ENCODE results near the gene SIK3. TPM values are rescaled to one million over a fixed set of nuclear protein-coding genes. Genes with fewer than 3 reads are reported as not detected.

The SIK3 gene
- total RNA-seq, 1 experiment from 2014 or later = 33.3 TPM

DNA sequence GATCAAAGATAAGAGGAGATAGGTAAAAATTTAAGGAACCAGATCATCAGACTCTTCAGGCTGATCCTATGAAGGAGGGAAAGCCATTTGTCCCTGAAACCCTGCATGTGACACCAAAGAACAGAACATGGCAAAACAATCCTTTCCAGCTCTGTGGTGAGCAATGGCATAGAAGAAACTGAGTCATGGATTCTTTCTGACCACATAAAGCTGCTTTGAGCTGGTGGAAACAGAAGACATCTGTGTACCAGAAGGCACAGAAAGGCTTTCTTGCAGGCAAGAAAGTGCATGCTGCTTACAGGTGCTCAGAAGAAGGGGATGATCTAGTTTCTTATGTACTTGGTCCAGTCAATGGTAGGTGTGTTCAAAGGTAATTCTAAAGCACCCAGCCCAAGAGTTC is 215.8 kb downstream of the SIK3 start:
- Mint-ChIP-seq H3K9me3 (ENCODE audit: unreplicated experiment) (no peaks in the 10 kb centered on the region), H3K27ac (ENCODE audit: low read depth, unreplicated experiment) (no peak overlapping the region), H3K4me3 (ENCODE audit: unreplicated experiment) (no peak overlapping the region), H3K27me3 (ENCODE audit: insufficient read depth, unreplicated experiment) (no peaks in the 10 kb centered on the region), H3K4me1 (ENCODE audit: insufficient read depth, unreplicated experiment) (no peaks in the 10 kb centered on the region), H3K36me3 (ENCODE audit: insufficient read depth, unreplicated experiment) (peaks cover 26% of the 10 kb centered on the region)
- ChIA-PET CTCF (interaction anchor here (0.6 to 16.1 kb wide), 3 partner anchors 8 to 225 kb away, joined by 3 to 232 read pairs (median 4); no protein-coding TSS in a partner anchor), POLR2A (interaction anchor here (0.7 kb wide), 1 partner anchor 445 kb away, joined by 3 read pairs; the partner anchor contains the start of gene CEP164)
- BruUV-seq (replicated peaks) = no TSS peak
- TF ChIP-seq, protein P1, sequence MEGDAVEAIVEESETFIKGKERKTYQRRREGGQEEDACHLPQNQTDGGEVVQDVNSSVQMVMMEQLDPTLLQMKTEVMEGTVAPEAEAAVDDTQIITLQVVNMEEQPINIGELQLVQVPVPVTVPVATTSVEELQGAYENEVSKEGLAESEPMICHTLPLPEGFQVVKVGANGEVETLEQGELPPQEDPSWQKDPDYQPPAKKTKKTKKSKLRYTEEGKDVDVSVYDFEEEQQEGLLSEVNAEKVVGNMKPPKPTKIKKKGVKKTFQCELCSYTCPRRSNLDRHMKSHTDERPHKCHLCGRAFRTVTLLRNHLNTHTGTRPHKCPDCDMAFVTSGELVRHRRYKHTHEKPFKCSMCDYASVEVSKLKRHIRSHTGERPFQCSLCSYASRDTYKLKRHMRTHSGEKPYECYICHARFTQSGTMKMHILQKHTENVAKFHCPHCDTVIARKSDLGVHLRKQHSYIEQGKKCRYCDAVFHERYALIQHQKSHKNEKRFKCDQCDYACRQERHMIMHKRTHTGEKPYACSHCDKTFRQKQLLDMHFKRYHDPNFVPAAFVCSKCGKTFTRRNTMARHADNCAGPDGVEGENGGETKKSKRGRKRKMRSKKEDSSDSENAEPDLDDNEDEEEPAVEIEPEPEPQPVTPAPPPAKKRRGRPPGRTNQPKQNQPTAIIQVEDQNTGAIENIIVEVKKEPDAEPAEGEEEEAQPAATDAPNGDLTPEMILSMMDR (IDR thresholded peaks at IDR 0.05; ENCODE audit: unreplicated experiment) = no peak
- peak; percentile 4 for DNase-seq (ENCODE audit: unreplicated experiment)
- intact Hi-C loops (cut with micrococcal nuclease) = no loop called here

DNA sequence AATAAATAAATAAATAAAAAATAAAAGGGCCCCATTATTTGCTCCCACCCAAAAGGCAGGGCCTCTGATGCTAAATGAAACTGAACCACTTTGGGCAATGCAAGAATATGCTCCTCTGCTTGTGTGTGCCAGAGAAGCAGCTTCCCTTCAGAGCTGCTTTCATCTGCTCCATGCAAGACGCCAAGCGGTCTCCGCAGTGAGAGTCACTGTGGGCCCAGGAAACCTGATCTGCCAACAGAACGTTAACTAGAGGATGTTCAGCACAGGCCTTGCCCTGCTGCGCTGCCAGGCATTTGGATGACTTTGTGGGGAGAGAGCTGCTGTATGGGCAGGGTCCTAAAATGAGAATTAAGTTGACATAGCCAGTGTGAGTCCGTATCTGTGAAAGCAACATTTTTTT is 217.1 kb downstream of the SIK3 start:
- no peak for DNase-seq (ENCODE audit: unreplicated experiment)
- H3K36me3 Mint-ChIP-seq (ENCODE audit: insufficient read depth, unreplicated experiment) = peaks cover 17% of the 10 kb centered on the region
- BruUV-seq (replicated peaks) = no TSS peak
- H3K9me3 Mint-ChIP-seq (ENCODE audit: unreplicated experiment) = no peaks in the 10 kb centered on the region
- CTCF ChIA-PET = interaction anchor here (1.0 to 16.1 kb wide), 9 partner anchors 10 to 346 kb away, joined by 3 to 232 read pairs (median 6); partner anchors contain the start of gene SIK3
- H3K27ac Mint-ChIP-seq (ENCODE audit: low read depth, unreplicated experiment) = no peak overlapping the region
- TF ChIP-seq, protein P1 (IDR thresholded peaks at IDR 0.05; ENCODE audit: unreplicated experiment) = no peak
- no peaks in the 10 kb centered on the region for H3K27me3 Mint-ChIP-seq (ENCODE audit: insufficient read depth, unreplicated experiment)
- H3K4me1 Mint-ChIP-seq (ENCODE audit: insufficient read depth, unreplicated experiment) = no peaks in the 10 kb centered on the region
- intact Hi-C loops (cut with micrococcal nuclease) = loop anchor here (2.0 kb wide), 1 partner anchor 218 kb away; the partner anchor contains the start of gene SIK3
- POLR2A ChIA-PET = interaction anchor here (0.8 to 1.7 kb wide), 2 partner anchors 10 to 216 kb away, joined by 3 to 5 read pairs; no protein-coding TSS in a partner anchor
- no peak overlapping the region for H3K4me3 Mint-ChIP-seq (ENCODE audit: unreplicated experiment)

DNA sequence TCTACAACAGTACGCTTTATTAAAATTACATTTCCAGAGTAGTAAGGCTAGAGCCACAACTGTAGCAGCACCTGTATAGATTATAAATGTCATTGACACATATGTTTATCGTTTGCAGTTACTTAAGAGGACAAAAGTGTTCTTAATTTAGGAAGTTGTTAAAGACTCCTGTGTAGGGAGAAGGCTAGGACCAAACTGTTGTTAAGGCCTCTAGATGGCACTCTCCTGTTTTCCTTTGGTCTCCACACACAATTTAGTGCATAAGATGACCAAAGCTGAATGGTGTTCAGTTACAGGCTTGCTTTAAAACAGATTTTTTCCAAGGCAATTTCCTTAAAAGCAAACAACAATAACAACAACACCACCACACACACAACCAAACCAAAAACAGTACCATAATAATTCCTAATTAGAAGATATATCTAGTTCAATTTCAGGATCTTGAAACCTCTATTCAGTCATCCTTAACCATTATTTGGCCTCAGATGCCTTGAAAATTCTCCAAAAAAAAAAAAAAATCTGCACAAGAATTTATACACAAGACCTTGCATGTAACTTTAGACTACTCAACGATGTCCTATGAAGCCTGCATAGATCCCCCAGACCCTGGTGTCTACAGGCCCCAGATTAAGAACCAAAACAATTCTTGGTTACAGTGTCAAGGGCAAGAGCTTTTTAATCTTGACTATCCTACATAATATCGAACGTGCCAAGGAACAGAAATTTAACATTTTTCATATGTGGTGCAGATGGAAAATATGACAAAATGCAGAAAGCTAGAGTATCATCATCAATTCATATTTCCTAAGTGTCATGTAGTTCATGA is 218.2 kb downstream of the SIK3 start:
- TF ChIP-seq, protein P1 (IDR thresholded peaks at IDR 0.05; ENCODE audit: unreplicated experiment) = peak; percentile 60
- Mint-ChIP-seq H3K36me3 (ENCODE audit: insufficient read depth, unreplicated experiment) (peaks cover 16% of the 10 kb centered on the region), H3K27me3 (ENCODE audit: insufficient read depth, unreplicated experiment) (no peaks in the 10 kb centered on the region), H3K27ac (ENCODE audit: low read depth, unreplicated experiment) (no peak overlapping the region), H3K4me3 (ENCODE audit: unreplicated experiment) (no peak overlapping the region), H3K9me3 (ENCODE audit: unreplicated experiment) (no peaks in the 10 kb centered on the region), H3K4me1 (ENCODE audit: insufficient read depth, unreplicated experiment) (no peaks in the 10 kb centered on the region)
- POLR2A ChIA-PET = interaction anchor here (0.6 to 1.7 kb wide), 5 partner anchors 9 to 217 kb away, joined by 3 to 5 read pairs (median 3); partner anchors contain the start of gene ZPR1
- BruUV-seq (replicated peaks) = no TSS peak
- peak; percentile 74 for DNase-seq (ENCODE audit: unreplicated experiment)
- intact Hi-C loops (cut with micrococcal nuclease) = loop anchor here (1.0 to 2.0 kb wide), 3 partner anchors 219 to 347 kb away; partner anchors contain the start of gene SIK3
- CTCF ChIA-PET = interaction anchor here (0.6 to 16.1 kb wide), 33 partner anchors 9 to 521 kb away, joined by 3 to 232 read pairs (median 4); partner anchors contain the start of genes SIK3 and ZPR1

DNA sequence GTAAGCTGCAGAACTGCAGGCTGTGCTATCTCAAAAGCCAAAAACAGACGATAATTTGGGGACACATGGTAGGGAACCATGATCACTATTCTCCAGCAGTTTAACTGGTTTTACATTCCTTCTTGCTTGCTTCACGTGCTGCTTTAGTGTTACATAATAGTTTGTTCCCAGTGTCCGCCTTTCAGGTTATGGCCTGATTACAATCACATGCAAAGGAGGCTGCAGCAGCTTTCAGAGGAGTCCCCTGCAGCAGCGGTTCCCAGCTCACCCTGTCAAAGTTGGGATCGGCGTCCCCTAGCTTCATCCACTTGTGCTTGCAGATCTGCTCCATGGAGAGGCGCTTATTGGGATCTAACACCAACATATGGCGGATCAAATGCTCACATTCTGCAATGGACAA is 221.6 kb downstream of the SIK3 start:
- Mint-ChIP-seq H3K36me3 (ENCODE audit: insufficient read depth, unreplicated experiment) (peaks cover 30% of the 10 kb centered on the region), H3K27ac (ENCODE audit: low read depth, unreplicated experiment) (no peak overlapping the region)
- TF ChIP-seq, protein P1 (IDR thresholded peaks at IDR 0.05; ENCODE audit: unreplicated experiment) = no peak

More for the DNA sequence above, 221.6 kb downstream of the SIK3 start:
- H3K9me3 Mint-ChIP-seq (ENCODE audit: unreplicated experiment) = no peaks in the 10 kb centered on the region
- no TSS peak for BruUV-seq (replicated peaks)
- H3K27me3 Mint-ChIP-seq (ENCODE audit: insufficient read depth, unreplicated experiment) = no peaks in the 10 kb centered on the region
- no peak for DNase-seq (ENCODE audit: unreplicated experiment)
- ChIA-PET POLR2A (interaction anchor here (0.6 to 0.9 kb wide), 2 partner anchors 229 to 1652 kb away, joined by 3 read pairs; no protein-coding TSS in a partner anchor), CTCF (interaction anchor here (0.6 to 16.1 kb wide), 7 partner anchors 26 to 240 kb away, joined by 3 to 232 read pairs (median 3); no protein-coding TSS in a partner anchor)
- intact Hi-C loops (cut with micrococcal nuclease) = no loop called here
- H3K4me1 Mint-ChIP-seq (ENCODE audit: insufficient read depth, unreplicated experiment) = peaks cover 4% of the 10 kb centered on the region
- no peak overlapping the region for H3K4me3 Mint-ChIP-seq (ENCODE audit: unreplicated experiment)
